DMS 273 treated with DMSO at 0.1 percent for 48 hours (cell line): ENCODE results near the gene SLC39A11.
"Not testable (repeated sequence)": the region's sequence is repeated elsewhere in the genome, so short reads cannot be mapped to it uniquely, and the experiment has no call there.

Experiments used
- DNase-seq: peaks from one replicate; lab custom pipeline; 2025; lab: John Stamatoyannopoulos, UW

The SLC39A11 gene

GRCh38 chr17:72656130-72656763, 436.2 kb downstream of the SLC39A11 start:
- no peak for DNase-seq

GRCh38 chr17:72654706-72655105, 437.8 kb downstream of the SLC39A11 start:
- DNase-seq = no peak

GRCh38 chr17:72651988-72652387, 440.5 kb downstream of the SLC39A11 start:
- no peak for DNase-seq

- DNase-seq = no peak
These were observed 443.8 kb downstream of the SLC39A11 start for GRCh38 chr17:72648702-72649101.

- DNase-seq = no peak
These were observed 446.3 kb downstream of the SLC39A11 start for GRCh38 chr17:72646176-72646575.

- no peak for DNase-seq
These were observed 448.0 kb downstream of the SLC39A11 start for GRCh38 chr17:72644492-72644891.

- no peak for DNase-seq
These were observed 448.8 kb downstream of the SLC39A11 start for GRCh38 chr17:72643575-72644216.

GRCh38 chr17:72642720-72643119, 449.8 kb downstream of the SLC39A11 start:
- DNase-seq = no peak

GRCh38 chr17:72640415-72641165, 451.9 kb downstream of the SLC39A11 start:
- no peak for DNase-seq

GRCh38 chr17:72639711-72640110, 452.8 kb downstream of the SLC39A11 start:
- no peak for DNase-seq

- not testable (repeated sequence) for DNase-seq
These were observed 453.6 kb downstream of the SLC39A11 start for GRCh38 chr17:72638932-72639331.

GRCh38 chr17:72635034-72635635, 457.4 kb downstream of the SLC39A11 start:
- no peak for DNase-seq

- no peak for DNase-seq
These were observed 457.9 kb downstream of the SLC39A11 start for GRCh38 chr17:72634621-72635020.

GRCh38 chr17:72631949-72632684, 460.4 kb downstream of the SLC39A11 start:
- no peak for DNase-seq

- no peak for DNase-seq
These were observed 460.9 kb downstream of the SLC39A11 start for GRCh38 chr17:72631568-72631948.

- no peak for DNase-seq
These were observed 467.8 kb downstream of the SLC39A11 start for GRCh38 chr17:72624652-72625051.

- no peak for DNase-seq
These were observed 468.3 kb downstream of the SLC39A11 start for GRCh38 chr17:72624226-72624625.

GRCh38 chr17:72622661-72623433, 469.6 kb downstream of the SLC39A11 start:
- no peak for DNase-seq

- no peak for DNase-seq
These were observed 472.4 kb downstream of the SLC39A11 start for GRCh38 chr17:72619976-72620650.

- DNase-seq = no peak
These were observed 474.4 kb downstream of the SLC39A11 start for GRCh38 chr17:72618001-72618509.
